WTC11 (cell line): Measurements from ENCODE around the gene RASGRF2.

Experiments
- ATF1 ChIP-seq: sonication (generic); formaldehyde crosslinking; IDR thresholded peaks from 2 replicates; pipeline ENCODE4 v1.8.1; 2023; ENCODE audit warnings: mild to moderate bottlenecking, moderate library complexity, missing genetic modification reagents
- CTCF ChIP-seq: fragments of 200-600 bp; IDR thresholded peaks from 2 replicates; pipeline ENCODE4 v1.8.0; 2022; ENCODE audit warnings: antibody characterized with exemption
- TF ChIP-seq, protein P1 (sequence below): sonication (generic); formaldehyde crosslinking; IDR thresholded peaks from 2 replicates; pipeline ENCODE4 v1.8.1; 2022; ENCODE audit warnings: low read depth, mild to moderate bottlenecking, moderate library complexity, missing genetic modification reagents, borderline replicate concordance

DNA sequence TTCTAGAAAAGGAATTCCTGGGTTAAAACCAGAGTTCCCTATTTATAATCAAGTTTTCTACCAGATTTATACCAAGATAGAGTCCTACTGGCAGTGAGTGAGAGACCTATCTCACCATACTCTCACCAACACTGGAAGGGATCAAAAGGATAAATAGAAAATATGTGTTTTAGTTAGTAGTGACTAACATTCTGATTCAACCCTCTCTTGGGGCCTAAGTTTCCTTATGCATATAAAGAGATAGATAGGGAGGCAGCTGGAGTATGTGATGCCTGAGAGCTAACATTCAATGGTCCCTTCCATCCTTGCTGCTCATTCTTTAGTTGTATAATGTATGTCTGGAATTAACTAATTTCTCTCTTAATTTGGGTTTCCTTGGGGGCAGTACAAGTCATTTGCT, 304.9 kb downstream of the RASGRF2 start:
- TF ChIP-seq ATF1 (no peak), CTCF (no peak)
- TF ChIP-seq, protein P1, sequence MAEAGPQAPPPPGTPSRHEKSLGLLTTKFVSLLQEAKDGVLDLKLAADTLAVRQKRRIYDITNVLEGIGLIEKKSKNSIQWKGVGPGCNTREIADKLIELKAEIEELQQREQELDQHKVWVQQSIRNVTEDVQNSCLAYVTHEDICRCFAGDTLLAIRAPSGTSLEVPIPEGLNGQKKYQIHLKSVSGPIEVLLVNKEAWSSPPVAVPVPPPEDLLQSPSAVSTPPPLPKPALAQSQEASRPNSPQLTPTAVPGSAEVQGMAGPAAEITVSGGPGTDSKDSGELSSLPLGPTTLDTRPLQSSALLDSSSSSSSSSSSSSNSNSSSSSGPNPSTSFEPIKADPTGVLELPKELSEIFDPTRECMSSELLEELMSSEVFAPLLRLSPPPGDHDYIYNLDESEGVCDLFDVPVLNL (CRISPR knock-in tag) = no peak
